Superior temporal gyrus (tissue), 1 donor: ENCODE measurements around the gene IFNK.

Experiments used
- DNase-seq: peaks from one replicate; pipeline ENCODE4 v3.0.0-alpha.2; 2016; ENCODE audit errors: extremely low spot score

The IFNK gene

GRCh38 chr9:27511771-27512170, 12.3 kb upstream of the IFNK start:
- no peak for DNase-seq

- DNase-seq = no peak
Measured at GRCh38 chr9:27514551-27514950, 9.5 kb upstream of the IFNK start.

- DNase-seq = no peak
Measured at GRCh38 chr9:27518006-27518405, 6.1 kb upstream of the IFNK start.

GRCh38 chr9:27518809-27519208, 5.3 kb upstream of the IFNK start:
- DNase-seq = no peak

- no peak for DNase-seq
Measured at GRCh38 chr9:27519466-27520465, 4.3 kb upstream of the IFNK start.

GRCh38 chr9:27520986-27521385, 3.1 kb upstream of the IFNK start:
- no peak for DNase-seq

- DNase-seq = no peak
Measured at GRCh38 chr9:27523141-27523540, 949 bp upstream of the IFNK start.

GRCh38 chr9:27527702-27528075, 3.6 kb downstream of the IFNK start:
- no peak for DNase-seq

GRCh38 chr9:27528076-27528885, 4.2 kb downstream of the IFNK start:
- DNase-seq = peak; percentile 75

- no peak for DNase-seq
Measured at GRCh38 chr9:27528886-27529315, 4.8 kb downstream of the IFNK start.

GRCh38 chr9:27529316-27530278, 5.5 kb downstream of the IFNK start, which contains the start of gene MOB3B:
MOB3B (minus strand) TSS chr9:27529814; CDS start chr9:27455550, 74,264 bp downstream.
- DNase-seq = peak; percentile 89

GRCh38 chr9:27530915-27531755, 7.0 kb downstream of the IFNK start:
- DNase-seq = no peak

GRCh38 chr9:27532046-27532445, 8.0 kb downstream of the IFNK start:
- no peak for DNase-seq

- DNase-seq = no peak
Measured at GRCh38 chr9:27533311-27533710, 9.2 kb downstream of the IFNK start.

GRCh38 chr9:27534131-27534530, 10.0 kb downstream of the IFNK start:
- no peak for DNase-seq

GRCh38 chr9:27534658-27535209, 10.6 kb downstream of the IFNK start:
- no peak for DNase-seq

GRCh38 chr9:27535701-27536118, 11.6 kb downstream of the IFNK start:
- peak; percentile 82 for DNase-seq

- DNase-seq = no peak
Measured at GRCh38 chr9:27536168-27536567, 12.1 kb downstream of the IFNK start.

GRCh38 chr9:27537027-27537435, 12.9 kb downstream of the IFNK start:
- DNase-seq = no peak

GRCh38 chr9:27537756-27538155, 13.7 kb downstream of the IFNK start:
- no peak for DNase-seq
